K562 treated with DMSO at 1 percent for 24 hours (cell line): Measurements from ENCODE around the gene C5orf47. TPM values are rescaled to one million over a fixed set of nuclear protein-coding genes. Genes with fewer than 3 reads are reported as not detected.

Experiments
- total RNA-seq: library from RNA; unstranded; fragments of 300-600 nt; gene quantifications from 2 replicates; pipeline ENCODE4 v1.2.3, GENCODE V29; 2022; ENCODE audit warnings: low read depth; ENCODE audit not compliant: insufficient read depth

The C5orf47 gene
- total RNA-seq: not detected in 2 replicates

GRCh38 chr5:173988554-173989431, at the start of gene C5orf47:
Gene C5orf47 (plus strand): TSS chr5:173989170. CDS start chr5:173989264, 94 bp downstream.

DNA sequence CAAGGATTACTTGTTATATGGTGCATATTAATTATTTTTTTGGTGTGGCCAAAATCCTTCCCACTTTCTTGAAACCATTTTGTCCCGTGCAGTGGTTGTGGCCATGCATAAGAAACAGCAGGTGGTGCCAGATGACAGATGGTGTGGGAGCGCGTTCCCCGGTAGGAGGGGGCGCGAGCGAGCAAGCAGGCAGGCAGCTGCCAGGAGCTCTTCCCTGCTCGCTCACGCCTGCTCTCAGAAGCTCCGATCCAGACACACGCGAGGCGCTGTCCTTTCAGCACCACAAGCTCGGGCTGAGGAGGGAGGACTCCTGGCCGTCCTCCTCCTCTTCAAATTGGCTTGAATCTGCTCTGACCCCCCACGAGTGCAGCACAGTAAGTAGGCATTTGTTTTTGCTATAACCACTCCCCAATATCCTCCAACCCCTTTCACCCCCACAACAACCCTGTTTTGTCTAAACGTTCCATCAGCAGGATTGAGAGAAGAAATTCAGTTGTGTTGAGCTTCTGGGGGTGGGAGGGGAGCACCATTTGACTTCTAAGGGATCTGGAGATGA, 56.6 kb downstream of the C5orf47 start, which contains the start of gene NSG2:
NSG2 (plus strand) TSS at position 237 of the 556 bp plus-strand sequence. CDS start 1,050 bp downstream, outside the sequence.

Other genes starting within 250 kb of the C5orf47 start
- gene CPEB4, start 100.8 kb upstream of the C5orf47 start, total RNA-seq: 18.7 TPM in 2 replicates
- gene NSG2, start 56.5 kb downstream of the C5orf47 start, total RNA-seq: not detected in 2 replicates